NCI-H82 (cell line): ENCODE data around the gene CFAP100.

Experiments used
- DNase-seq: peaks from one replicate; lab custom pipeline; 2025; lab: John Stamatoyannopoulos, UW

The CFAP100 gene

GRCh38 chr3:126394179-126394976 is at the start of gene CFAP100:
CFAP100 (plus strand) TSS chr3:126394909; CDS start chr3:126396001, 1,092 bp downstream.
- DNase-seq = no peak

- no peak for DNase-seq
Measured at GRCh38 chr3:126345231-126345630, 49.5 kb upstream of the CFAP100 start.

- DNase-seq = no peak
Measured at GRCh38 chr3:126345641-126346460, 48.9 kb upstream of the CFAP100 start.

GRCh38 chr3:126346466-126346865 is 48.2 kb upstream of the CFAP100 start:
- no peak for DNase-seq

- no peak for DNase-seq
Measured at GRCh38 chr3:126347543-126348161, 47.1 kb upstream of the CFAP100 start.

- DNase-seq = peak; percentile 46
Measured at GRCh38 chr3:126348308-126348920, 46.3 kb upstream of the CFAP100 start.

- DNase-seq = no peak
Measured at GRCh38 chr3:126349071-126349470, 45.6 kb upstream of the CFAP100 start.

GRCh38 chr3:126349611-126350501 is 44.9 kb upstream of the CFAP100 start:
- no peak for DNase-seq

- no peak for DNase-seq
Measured at GRCh38 chr3:126350502-126351085, 44.1 kb upstream of the CFAP100 start.

- DNase-seq = no peak
Measured at GRCh38 chr3:126351086-126351770, 43.5 kb upstream of the CFAP100 start.

GRCh38 chr3:126351771-126352475 is 42.8 kb upstream of the CFAP100 start:
- DNase-seq = no peak

GRCh38 chr3:126352476-126353454 is 41.9 kb upstream of the CFAP100 start:
- no peak for DNase-seq

- DNase-seq = no peak
Measured at GRCh38 chr3:126353694-126354321, 40.9 kb upstream of the CFAP100 start.

- no peak for DNase-seq
Measured at GRCh38 chr3:126354776-126355175, 39.9 kb upstream of the CFAP100 start.

GRCh38 chr3:126355251-126355650 is 39.5 kb upstream of the CFAP100 start:
- peak; percentile 47 for DNase-seq

GRCh38 chr3:126355777-126356372 is 38.8 kb upstream of the CFAP100 start:
- peak; percentile 94 for DNase-seq
